ENCODE measurements around the gene TGFBR3.
A peak's percentile ranks its signal among the peaks of the same experiment; 100 is the strongest.

The TGFBR3 gene

GRCh38 chr1:91806769-91807700, 78.9 kb downstream of the TGFBR3 start:
- WGBS (ENCODE audit: insufficient coverage): 98% methylated on average over 7 of the region's 8 CpGs
- ChIA-PET POLR2A (no interaction called here), CTCF (no interaction called here)
- Histone ChIP-seq H3K36me3 (ENCODE audit: control insufficient read depth in 4 of 4, insufficient read depth in 4 of 4, low read length in 3 of 4) (no peaks in the 10 kb centered on the region), H3K4me3 (ENCODE audit: control insufficient read depth in 1 of 7, extremely low read depth in 1 of 7, insufficient read depth in 4 of 7, low read depth in 2 of 7, low read length in 6 of 7) (no peak overlapping the region), H3K27me3 (replicated peaks in 2 of 5; ENCODE audit: control insufficient read depth in 4 of 5, insufficient read depth in 5 of 5, low read length in 4 of 5) (no peaks in the 10 kb centered on the region), H3K4me1 (ENCODE audit: control extremely low read depth in 1 of 4, control insufficient read depth in 4 of 4, insufficient read depth in 4 of 4, low read length in 3 of 4) (peaks cover 7 to 27% (median 12%) of the 10 kb centered on the region in 4 experiments), H3K27ac (ENCODE audit: insufficient read depth in 1 of 2, low read depth in 1 of 2, low read length in 2 of 2, poor library complexity in 1 of 2, severe bottlenecking in 2 of 2) (no peak overlapping the region), H3K9me3 (ENCODE audit: control extremely low read depth in 1 of 5, control insufficient read depth in 4 of 5, insufficient read depth in 2 of 5, low read depth in 1 of 5, low read length in 4 of 5) (no peaks in the 10 kb centered on the region)
- no peak for DNase-seq

- Histone ChIP-seq H3K4me1 (ENCODE audit: control extremely low read depth in 1 of 4, control insufficient read depth in 4 of 4, insufficient read depth in 4 of 4, low read length in 3 of 4) (peaks cover 7 to 24% (median 12%) of the 10 kb centered on the region in 4 experiments), H3K27ac (ENCODE audit: insufficient read depth in 1 of 2, low read depth in 1 of 2, low read length in 2 of 2, poor library complexity in 1 of 2, severe bottlenecking in 2 of 2) (no peak overlapping the region), H3K36me3 (ENCODE audit: control insufficient read depth in 4 of 4, insufficient read depth in 4 of 4, low read length in 3 of 4) (no peaks in the 10 kb centered on the region), H3K27me3 (replicated peaks in 2 of 5; ENCODE audit: control insufficient read depth in 4 of 5, insufficient read depth in 5 of 5, low read length in 4 of 5) (no peaks in the 10 kb centered on the region), H3K9me3 (ENCODE audit: control extremely low read depth in 1 of 5, control insufficient read depth in 4 of 5, insufficient read depth in 2 of 5, low read depth in 1 of 5, low read length in 4 of 5) (no peaks in the 10 kb centered on the region), H3K4me3 (ENCODE audit: control insufficient read depth in 1 of 7, extremely low read depth in 1 of 7, insufficient read depth in 4 of 7, low read depth in 2 of 7, low read length in 6 of 7) (no peak overlapping the region)
- ChIA-PET POLR2A (no interaction called here), CTCF (no interaction called here)
- DNase-seq: no peak
- 95% methylated on average over 6 of the region's 8 CpGs for WGBS (ENCODE audit: insufficient coverage)
These were observed 79.7 kb downstream of the TGFBR3 start for GRCh38 chr1:91806181-91806768.

- peak in 1 of 3 donors; percentile 13 for DNase-seq
- no peaks in the 10 kb centered on the region for H3K9me3 ChIP-seq (ENCODE audit: control extremely low read depth in 1 of 5, control insufficient read depth in 4 of 5, insufficient read depth in 2 of 5, low read depth in 1 of 5, low read length in 4 of 5)
- no peak overlapping the region for H3K27ac ChIP-seq (ENCODE audit: insufficient read depth in 1 of 2, low read depth in 1 of 2, low read length in 2 of 2, poor library complexity in 1 of 2, severe bottlenecking in 2 of 2)
- 93% methylated on average over 8 of the region's 8 CpGs for WGBS (ENCODE audit: insufficient coverage)
- CTCF ChIA-PET: interaction anchor here (1.2 kb wide), 1 partner anchor 22 kb away, joined by 4 read pairs; no protein-coding TSS in a partner anchor
- H3K27me3 ChIP-seq (replicated peaks in 2 of 5; ENCODE audit: control insufficient read depth in 4 of 5, insufficient read depth in 5 of 5, low read length in 4 of 5): no peaks in the 10 kb centered on the region
- no peaks in the 10 kb centered on the region for H3K36me3 ChIP-seq (ENCODE audit: control insufficient read depth in 4 of 4, insufficient read depth in 4 of 4, low read length in 3 of 4)
- POLR2A ChIA-PET: no interaction called here
- H3K4me3 ChIP-seq (ENCODE audit: control insufficient read depth in 1 of 7, extremely low read depth in 1 of 7, insufficient read depth in 4 of 7, low read depth in 2 of 7, low read length in 6 of 7): no peak overlapping the region
- H3K4me1 ChIP-seq (ENCODE audit: control extremely low read depth in 1 of 4, control insufficient read depth in 4 of 4, insufficient read depth in 4 of 4, low read length in 3 of 4): peaks cover 7 to 24% (median 12%) of the 10 kb centered on the region in 4 experiments
These were observed 80.6 kb downstream of the TGFBR3 start for GRCh38 chr1:91805311-91805801.

GRCh38 chr1:91804546-91805023, 81.4 kb downstream of the TGFBR3 start:
- Histone ChIP-seq H3K4me1 (ENCODE audit: control extremely low read depth in 1 of 4, control insufficient read depth in 4 of 4, insufficient read depth in 4 of 4, low read length in 3 of 4) (peaks cover 7 to 24% (median 12%) of the 10 kb centered on the region in 4 experiments), H3K4me3 (ENCODE audit: control insufficient read depth in 1 of 7, extremely low read depth in 1 of 7, insufficient read depth in 4 of 7, low read depth in 2 of 7, low read length in 6 of 7) (no peak overlapping the region)
- WGBS (ENCODE audit: insufficient coverage): 85% methylated on average over 11 of the region's 13 CpGs

GRCh38 chr1:91803847-91804545, 82.0 kb downstream of the TGFBR3 start:
- Histone ChIP-seq H3K4me3 (ENCODE audit: control insufficient read depth in 1 of 7, extremely low read depth in 1 of 7, insufficient read depth in 4 of 7, low read depth in 2 of 7, low read length in 6 of 7) (peak overlapping the region in 1 of 7 experiments; percentile 33), H3K9me3 (ENCODE audit: control extremely low read depth in 1 of 5, control insufficient read depth in 4 of 5, insufficient read depth in 2 of 5, low read depth in 1 of 5, low read length in 4 of 5) (no peaks in the 10 kb centered on the region), H3K27me3 (replicated peaks in 2 of 5; ENCODE audit: control insufficient read depth in 4 of 5, insufficient read depth in 5 of 5, low read length in 4 of 5) (no peaks in the 10 kb centered on the region), H3K36me3 (ENCODE audit: control insufficient read depth in 4 of 4, insufficient read depth in 4 of 4, low read length in 3 of 4) (no peaks in the 10 kb centered on the region), H3K27ac (ENCODE audit: insufficient read depth in 1 of 2, low read depth in 1 of 2, low read length in 2 of 2, poor library complexity in 1 of 2, severe bottlenecking in 2 of 2) (no peak overlapping the region), H3K4me1 (ENCODE audit: control extremely low read depth in 1 of 4, control insufficient read depth in 4 of 4, insufficient read depth in 4 of 4, low read length in 3 of 4) (peaks cover 7 to 18% (median 11%) of the 10 kb centered on the region in 4 experiments)
- WGBS (ENCODE audit: insufficient coverage): 24% methylated on average over 4 of the region's 6 CpGs
- peak; percentile 22 to 71 (median 70) for DNase-seq
- CTCF ChIA-PET: interaction anchor here (1.0 to 1.2 kb wide), 2 partner anchors 13 to 20 kb away, joined by 3 to 4 read pairs; no protein-coding TSS in a partner anchor
- POLR2A ChIA-PET: no interaction called here

More at GRCh38 chr1:91804546-91805023, 81.4 kb downstream of the TGFBR3 start:
- H3K27ac ChIP-seq (ENCODE audit: insufficient read depth in 1 of 2, low read depth in 1 of 2, low read length in 2 of 2, poor library complexity in 1 of 2, severe bottlenecking in 2 of 2): no peak overlapping the region
- DNase-seq: peak; percentile 7 to 34 (median 34)
- H3K27me3 ChIP-seq (replicated peaks in 2 of 5; ENCODE audit: control insufficient read depth in 4 of 5, insufficient read depth in 5 of 5, low read length in 4 of 5): no peaks in the 10 kb centered on the region
- H3K36me3 ChIP-seq (ENCODE audit: control insufficient read depth in 4 of 4, insufficient read depth in 4 of 4, low read length in 3 of 4): no peaks in the 10 kb centered on the region
- no peaks in the 10 kb centered on the region for H3K9me3 ChIP-seq (ENCODE audit: control extremely low read depth in 1 of 5, control insufficient read depth in 4 of 5, insufficient read depth in 2 of 5, low read depth in 1 of 5, low read length in 4 of 5)
- ChIA-PET CTCF (interaction anchor here (1.2 kb wide), 1 partner anchor 21 kb away, joined by 4 read pairs; no protein-coding TSS in a partner anchor), POLR2A (no interaction called here)

- WGBS (ENCODE audit: insufficient coverage): 91% methylated on average over 5 of the region's 8 CpGs
- no peak overlapping the region for H3K4me3 ChIP-seq (ENCODE audit: control insufficient read depth in 1 of 7, extremely low read depth in 1 of 7, insufficient read depth in 4 of 7, low read depth in 2 of 7, low read length in 6 of 7)
- H3K9me3 ChIP-seq (ENCODE audit: control extremely low read depth in 1 of 5, control insufficient read depth in 4 of 5, insufficient read depth in 2 of 5, low read depth in 1 of 5, low read length in 4 of 5): no peaks in the 10 kb centered on the region
- ChIA-PET CTCF (interaction anchor here (1.0 kb wide), 1 partner anchor 12 kb away, joined by 3 read pairs; no protein-coding TSS in a partner anchor), POLR2A (interaction anchor here (0.6 kb wide), 1 partner anchor 16 kb away, joined by 5 read pairs; no protein-coding TSS in a partner anchor)
- peaks cover 7 to 18% (median 11%) of the 10 kb centered on the region in 4 experiments for H3K4me1 ChIP-seq (ENCODE audit: control extremely low read depth in 1 of 4, control insufficient read depth in 4 of 4, insufficient read depth in 4 of 4, low read length in 3 of 4)
- no peak overlapping the region for H3K27ac ChIP-seq (ENCODE audit: insufficient read depth in 1 of 2, low read depth in 1 of 2, low read length in 2 of 2, poor library complexity in 1 of 2, severe bottlenecking in 2 of 2)
- no peaks in the 10 kb centered on the region for H3K36me3 ChIP-seq (ENCODE audit: control insufficient read depth in 4 of 4, insufficient read depth in 4 of 4, low read length in 3 of 4)
- DNase-seq: no peak
- no peaks in the 10 kb centered on the region for H3K27me3 ChIP-seq (replicated peaks in 2 of 5; ENCODE audit: control insufficient read depth in 4 of 5, insufficient read depth in 5 of 5, low read length in 4 of 5)
These were observed 82.8 kb downstream of the TGFBR3 start for GRCh38 chr1:91803123-91803522.

Measured in common myeloid progenitor, CD34-positive (primary cell).